Measurements from ENCODE around the gene ABCA2.

ABCA2 gene

DNA sequence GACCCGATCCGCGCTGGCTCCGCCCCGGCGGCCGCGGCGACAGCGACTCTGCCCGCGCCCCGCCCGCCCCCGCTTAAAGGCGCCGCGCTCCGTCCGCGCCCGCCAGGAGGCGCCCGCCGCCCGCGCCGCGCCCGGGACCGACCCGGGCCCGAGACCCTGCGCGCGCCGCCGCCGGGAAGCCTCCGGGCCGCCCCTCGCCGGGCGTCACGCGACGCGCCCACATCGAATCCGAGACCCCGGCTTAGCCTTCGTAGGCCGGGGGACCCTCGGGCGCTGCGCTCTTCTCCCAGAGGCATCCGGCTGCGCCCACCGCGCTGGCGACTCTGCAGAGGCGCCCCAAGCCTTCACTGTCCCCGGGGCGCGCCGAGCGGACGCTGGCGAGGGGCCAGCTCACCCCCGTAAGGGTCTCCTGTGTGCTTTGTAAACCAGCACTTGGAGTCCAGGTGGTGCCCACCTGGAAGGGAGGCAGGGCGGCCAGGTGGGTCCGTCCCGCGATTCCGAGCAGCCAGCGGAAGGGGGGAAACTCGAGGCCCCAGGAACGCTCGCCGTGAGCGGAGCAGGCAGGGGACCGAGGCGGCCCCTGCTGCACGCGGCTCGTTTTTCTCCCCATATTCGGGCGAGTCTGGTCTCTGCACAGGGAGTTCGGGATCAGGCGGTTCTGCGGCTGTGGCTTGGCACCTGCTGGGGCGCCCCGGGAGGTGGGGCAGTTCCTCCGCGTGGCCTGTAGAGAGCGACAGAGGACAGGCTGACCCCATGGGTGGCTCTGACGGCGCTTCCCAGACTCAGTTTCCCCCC lies 423 bp upstream of the ABCA2 start:
- no peak for DNase-seq

DNA sequence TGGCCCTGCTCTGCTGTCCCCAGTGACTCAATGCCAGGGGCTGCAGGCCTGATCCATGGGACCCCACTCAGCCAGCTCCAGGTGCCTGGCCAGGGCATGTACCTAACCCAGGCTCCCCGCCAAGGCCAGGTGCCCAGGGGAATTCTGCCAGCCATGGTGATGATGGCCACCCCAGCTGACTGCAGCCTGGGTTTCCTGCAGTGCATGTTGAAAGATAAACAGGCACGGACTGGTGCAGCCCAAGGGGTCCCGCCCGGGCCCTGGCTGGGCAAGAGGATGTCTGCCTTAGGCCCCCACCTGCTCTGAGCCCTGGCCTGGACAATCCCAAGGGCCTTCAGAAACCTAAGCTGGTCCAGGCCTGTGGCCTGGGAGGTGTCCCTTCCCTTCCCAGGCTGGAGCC lies 1.2 kb downstream of the ABCA2 start:
- DNase-seq, result no peak

DNA sequence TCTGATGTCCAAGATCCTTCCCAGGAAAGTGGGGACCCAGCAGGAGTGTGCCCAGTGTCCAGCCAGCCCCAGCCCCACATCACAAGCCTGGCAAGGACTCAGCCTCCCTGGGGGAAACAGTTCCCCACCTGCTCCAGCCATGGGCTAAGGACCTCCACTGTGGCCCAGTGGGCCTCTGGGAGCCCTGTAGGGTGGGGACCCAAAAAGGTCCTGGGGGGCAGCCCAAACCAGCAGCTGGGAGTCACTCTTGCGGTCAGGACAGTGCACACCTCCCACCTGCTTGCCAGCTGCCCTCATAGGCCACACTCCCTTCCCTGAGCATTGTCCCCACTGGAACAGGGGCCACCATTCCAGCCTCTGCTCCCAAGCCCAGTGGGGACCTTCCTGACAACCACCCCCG lies 1.7 kb downstream of the ABCA2 start:
- DNase-seq, result no peak

DNA sequence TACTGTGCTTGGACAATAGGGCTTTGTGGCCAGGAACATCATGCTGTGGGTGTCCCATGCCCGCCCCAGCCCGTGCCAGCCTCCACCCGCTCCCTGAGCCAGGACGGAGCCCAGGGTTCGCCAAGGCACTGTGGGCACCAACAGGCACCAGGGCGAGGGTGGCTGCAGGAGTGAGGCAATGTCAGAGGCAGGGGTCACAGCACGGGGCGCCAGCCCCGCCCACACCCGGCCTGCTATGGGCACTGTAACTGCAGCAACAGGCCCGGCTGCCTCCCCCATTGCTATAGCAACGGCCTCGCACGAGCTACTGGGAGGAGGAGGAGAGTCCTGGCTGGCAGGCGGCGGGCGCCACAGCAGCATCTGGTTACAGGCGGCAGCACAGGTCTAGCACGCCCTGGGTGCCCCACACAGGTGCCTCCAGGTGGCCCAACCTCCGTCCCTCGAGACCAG lies 2.5 kb downstream of the ABCA2 start:
- DNase-seq, result no peak

DNA sequence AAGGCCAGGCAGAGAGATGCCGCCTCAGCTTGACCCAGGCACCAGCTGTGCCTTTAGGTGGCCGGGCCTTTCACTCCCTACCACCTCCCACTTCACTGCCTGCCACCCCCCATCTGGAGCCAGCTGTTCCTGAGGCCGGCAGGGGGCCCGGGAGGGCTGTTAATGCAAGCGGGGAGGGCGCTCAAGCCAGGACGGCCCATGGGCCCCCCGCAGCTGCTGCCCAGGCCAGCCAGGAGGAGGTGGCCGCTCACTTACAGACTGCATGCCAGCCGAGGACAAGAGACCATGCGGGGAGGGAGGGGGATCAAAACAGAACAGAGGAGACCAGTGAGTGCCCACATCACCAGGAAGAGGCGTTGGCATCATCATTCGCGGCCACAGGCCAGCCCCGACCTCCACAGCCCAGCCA lies 4.5 kb downstream of the ABCA2 start:
- DNase-seq, result no peak

DNA sequence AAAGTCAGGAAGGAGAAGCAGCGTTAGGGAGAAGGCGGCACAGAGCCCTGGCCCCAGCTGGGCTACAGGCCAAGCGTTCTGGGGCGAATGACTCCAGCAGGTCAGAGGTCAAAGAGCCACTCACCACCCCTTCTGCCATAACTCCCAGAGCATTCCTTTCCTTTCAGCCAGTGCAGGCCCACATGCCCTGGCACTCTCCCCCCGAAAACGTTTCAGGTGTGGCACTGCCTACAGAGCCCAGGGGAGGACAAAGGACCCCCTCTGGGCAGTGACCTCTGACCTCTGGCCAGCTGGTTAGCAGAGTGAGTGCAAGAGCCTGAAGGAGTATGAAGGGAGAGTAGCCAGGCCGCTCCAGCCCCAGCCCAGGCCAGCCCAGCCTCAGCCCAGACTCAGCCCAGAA lies 4.9 kb downstream of the ABCA2 start:
- DNase-seq, result no peak

DNA sequence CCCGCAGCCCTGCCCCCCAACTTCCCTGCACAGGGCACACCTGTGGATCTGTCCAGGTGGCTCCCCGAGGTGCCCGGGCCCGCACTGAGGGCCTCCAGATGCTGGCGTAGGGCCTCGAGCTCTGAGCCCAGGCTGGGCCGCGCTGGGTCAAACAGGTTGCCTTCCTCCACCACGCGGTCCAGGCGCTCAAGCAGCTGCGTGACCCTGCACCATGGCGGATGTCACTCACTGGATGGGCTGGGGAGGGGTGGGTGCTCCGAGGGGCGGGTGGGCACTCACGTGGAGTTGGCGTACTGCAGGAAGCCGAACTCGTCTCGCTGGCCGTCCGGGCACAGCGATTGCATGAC lies 5.4 kb downstream of the ABCA2 start:
- no peak for DNase-seq

DNA sequence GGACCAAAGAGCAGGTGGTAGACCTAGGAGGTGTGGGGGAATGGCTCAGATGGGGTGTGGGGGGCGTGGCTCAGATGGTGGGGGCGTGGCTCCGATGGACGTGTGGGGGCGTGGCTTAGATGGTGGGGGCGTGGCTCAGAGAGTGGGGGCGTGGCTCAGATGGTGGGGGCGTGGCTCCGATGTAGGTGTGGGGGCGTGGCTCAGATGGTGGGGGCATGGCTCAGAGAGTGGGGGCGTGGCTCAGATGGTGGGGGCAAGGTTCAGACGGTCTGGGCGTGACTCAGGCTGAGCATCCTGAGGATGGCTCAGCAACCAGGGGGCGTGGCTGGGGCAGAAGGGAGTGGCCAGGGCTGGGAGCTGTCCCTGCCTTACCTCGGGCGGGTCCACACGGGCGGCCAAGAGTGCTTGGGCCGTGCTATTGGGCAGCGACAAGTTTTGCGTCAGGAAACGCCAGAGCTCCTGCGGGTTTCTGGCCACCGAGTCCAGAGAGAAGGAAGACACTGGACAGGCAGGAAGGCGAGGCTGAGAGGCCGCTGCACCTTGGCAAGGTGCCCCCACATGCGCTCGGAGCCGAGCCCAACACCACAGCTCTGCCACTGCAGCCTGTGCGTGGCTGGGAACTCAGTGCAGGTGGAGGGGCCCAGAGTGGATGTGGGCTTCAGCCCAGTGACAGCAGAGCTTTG lies 5.9 kb downstream of the ABCA2 start:
- DNase-seq, result no peak

DNA sequence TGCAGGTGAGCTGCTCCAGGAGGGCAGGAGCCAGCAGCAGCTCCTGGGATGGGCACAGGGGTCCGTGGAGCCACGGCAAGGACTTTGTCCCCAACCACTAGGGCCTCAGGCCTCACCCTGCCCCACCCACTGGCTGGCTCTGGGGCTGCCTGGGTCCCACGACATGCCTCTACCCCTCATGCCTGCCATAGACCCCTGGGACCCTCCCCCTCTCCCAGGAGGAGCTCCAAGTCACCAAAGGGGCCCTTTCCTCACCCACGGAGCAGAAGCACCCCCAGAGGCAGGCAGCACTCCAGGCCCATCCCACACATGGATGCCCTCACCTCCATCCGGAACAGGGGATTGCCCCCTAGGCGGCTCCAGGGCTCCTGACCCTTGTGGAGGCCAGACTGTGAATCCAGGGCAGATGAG lies 6.5 kb downstream of the ABCA2 start:
- DNase-seq, result no peak

DNA sequence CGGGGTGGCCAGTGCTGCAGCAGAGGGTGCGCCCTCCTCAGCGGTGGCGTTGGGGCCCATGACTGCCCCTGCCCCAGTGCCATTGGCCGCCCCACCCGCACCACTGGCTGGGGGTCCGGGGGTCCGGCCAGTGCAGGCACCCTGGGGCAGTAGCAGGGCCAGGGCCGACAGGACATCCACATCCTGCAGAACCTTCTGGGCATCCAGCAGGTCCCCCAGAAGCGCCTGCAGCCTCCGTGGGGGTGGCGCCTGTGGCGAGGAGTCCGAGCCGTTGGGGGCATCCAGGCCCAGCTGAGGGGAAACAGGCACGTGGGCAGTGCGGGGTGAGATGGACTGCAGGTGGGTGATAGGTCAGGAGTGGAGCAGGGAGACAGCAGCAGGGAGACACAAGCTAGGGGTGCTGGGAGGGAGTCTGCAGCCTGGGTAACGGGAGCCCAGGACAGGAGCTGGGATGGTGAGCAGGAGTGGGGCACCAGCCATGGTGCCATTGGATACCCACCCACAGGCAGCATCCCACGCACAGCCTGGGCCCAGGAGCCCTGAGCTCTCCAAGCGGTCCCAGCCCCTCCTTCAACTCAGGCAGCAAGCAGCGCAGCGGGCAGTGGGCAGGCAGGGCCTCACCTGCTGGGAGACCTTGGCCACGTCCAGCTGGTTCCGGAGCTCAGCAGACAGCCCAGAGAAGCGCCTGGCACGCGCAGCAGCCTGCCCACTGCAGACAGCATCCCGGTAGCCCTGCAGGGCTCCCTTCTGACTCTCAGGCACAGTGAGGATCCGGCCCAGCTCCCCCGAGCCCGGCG lies 7.1 kb downstream of the ABCA2 start:
- DNase-seq, result no peak

DNA sequence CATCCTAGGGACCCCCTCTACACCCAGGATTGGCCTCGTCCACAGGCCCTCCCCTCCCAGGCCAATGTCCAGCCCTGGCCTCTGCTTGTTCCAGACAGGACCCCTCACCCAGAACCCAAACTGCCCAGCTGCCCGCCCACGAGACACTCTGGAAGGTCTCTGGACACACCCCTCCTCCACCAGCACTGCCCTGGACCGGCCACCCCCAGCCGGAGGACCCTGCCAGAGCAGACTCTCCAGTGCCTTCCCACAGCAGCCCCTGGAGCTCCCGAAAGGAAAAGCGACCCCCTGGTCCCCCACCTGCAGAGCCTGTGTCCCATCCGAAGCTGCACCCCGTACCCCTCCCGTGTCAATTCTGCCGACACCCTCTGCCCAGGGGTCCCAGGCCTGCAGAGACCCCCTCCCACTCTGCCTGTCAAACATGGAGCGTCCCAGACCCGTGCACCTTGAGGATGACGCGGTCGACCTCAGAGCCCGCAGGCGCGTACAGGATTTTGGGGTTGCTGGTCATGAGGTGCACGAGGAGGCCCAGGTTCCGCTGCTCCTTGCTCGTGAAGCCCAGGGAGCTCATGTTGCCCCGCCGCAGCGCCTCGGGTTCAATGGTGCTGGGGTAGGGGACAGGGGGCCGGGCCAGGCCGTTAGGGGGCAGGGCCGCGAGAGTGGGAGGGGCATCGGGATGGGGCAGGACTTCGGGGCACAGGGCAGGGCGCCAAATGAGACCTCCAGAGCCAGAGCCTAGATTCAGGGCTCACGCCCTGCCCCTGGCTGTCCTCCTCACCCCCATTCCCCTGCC lies 8.0 kb downstream of the ABCA2 start:
- no peak for DNase-seq

DNA sequence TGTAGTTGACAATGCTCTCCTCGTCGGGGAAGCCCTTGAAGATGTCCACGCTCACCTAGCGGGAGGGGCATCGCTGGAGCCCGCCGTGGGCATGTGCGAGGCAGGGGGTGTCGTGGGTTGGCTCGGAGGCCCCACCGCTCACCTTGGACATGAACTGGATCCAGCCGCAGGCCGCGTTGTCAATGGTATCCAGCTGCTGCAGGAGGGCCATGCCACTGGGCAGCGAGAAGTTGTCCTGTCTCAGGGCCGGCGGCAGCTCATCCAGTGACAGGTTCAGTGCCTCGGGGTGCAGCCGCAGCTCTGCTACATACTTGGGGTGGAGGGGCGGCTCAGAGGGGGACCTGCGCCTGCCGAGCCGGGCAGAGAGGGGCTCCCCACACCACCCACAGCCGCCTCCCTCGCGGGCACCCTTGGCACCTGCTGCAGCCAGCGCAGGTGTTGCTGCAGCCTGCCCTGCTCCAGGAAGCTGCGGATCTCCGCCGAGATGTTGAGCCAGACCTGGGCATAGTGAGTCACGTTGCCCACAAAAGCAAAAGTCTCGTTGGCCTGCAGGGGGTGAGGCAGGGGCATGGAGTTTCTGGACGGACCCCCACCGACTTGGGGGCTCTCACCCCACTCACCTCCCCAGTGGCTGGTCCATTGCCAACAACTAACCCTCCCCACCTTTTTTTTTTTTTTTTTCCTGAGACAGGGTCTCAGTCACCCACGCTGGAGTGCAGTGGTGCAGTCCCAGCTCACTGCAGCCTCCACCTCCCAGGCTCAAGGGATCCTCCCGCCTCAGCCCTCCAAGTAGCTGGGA lies 9.1 kb downstream of the ABCA2 start:
- DNase-seq, result no peak

DNA sequence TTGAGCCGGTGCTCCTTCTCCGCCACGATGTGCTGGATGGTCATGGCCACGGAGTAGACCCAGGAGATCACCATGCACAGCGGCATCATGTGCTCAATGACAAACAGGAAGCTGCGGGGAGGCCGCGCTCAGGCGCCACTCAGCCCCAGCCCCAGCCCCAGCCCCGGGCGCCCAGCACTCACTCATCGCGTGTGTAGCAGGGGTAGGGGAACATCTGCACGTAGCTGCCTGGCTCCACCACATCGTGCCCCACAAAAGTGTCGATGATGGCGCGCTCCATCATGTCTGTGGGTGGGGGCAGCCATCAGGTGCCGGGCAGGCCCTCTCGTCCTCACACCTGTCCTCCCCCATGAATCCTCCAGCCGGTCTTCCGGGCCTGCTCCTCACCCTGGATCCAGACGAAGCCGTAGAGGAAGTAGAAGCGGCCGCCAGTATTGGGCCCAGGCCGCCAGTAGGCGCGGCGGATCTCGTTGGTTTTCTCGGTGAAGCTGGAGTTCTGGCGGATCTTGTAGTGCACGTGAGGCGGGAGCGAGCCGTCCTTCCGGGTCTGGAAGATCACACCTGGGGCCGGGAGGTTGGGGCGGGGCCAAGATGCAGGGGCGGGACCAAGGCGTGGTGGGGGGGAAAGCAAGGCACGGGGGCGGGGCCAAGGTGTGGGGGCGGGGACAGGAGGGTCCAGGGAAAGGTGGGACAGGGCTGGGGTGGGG lies 10.1 kb downstream of the ABCA2 start:
- DNase-seq, result no peak

DNA sequence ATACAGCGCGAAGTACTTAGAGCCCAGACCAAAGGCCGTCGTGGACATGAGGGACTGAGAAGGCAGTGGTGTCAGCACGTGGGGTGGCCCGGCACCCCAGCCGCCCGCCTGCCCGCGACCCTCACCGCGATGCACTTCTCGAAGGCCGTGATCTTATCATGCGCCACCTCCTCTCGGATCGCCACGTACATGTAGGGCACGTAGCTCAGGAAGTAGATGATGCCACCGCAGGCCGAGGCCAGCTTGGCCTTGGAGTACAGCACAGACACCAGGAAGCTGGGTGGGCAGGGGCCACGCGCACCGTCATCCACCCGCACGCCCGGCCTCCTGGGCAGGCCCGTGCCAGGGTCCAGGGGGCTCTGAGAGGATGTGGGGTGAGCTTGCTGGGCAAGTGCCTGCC lies 11.0 kb downstream of the ABCA2 start:
- no peak for DNase-seq

DNA sequence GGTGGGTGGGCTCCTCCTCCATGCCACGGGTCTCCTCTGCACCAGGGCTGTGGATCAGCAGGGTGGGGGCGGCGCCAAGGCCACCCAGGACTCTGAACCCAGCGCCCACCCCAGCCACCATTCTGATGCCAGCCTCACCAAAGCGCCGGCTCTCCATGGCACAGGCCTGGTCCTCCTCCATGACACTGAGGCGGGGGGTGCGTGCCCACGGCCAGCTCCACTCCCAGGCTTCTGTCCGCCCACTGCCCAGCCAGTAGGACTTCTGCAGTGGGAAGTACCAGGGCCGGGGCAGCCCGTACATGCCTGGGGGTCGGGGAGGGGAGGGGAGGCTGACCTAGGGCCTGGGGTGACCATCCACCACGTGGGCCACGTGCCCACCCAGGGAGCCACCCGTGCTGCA lies 11.6 kb downstream of the ABCA2 start:
- DNase-seq, result no peak

DNA sequence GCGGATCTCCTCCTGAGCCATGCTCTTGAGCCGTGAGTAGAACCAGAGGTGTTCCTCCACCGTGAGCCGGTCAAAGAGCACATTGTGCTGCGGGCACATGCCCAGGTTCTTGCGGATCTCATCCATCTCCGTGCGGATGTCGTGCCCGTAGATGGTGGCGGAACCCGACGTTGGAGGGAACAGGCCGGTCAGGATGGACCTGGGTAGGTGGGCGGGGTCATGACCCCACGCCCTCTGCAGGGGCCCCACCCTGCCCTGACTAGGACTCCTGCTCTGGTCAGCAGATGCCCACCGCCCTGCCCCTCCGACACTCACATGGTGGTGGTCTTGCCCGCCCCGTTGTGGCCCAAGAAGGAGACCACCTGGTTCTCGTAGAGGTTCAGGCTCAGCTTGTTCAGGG lies 12.1 kb downstream of the ABCA2 start:
- no peak for DNase-seq

DNA sequence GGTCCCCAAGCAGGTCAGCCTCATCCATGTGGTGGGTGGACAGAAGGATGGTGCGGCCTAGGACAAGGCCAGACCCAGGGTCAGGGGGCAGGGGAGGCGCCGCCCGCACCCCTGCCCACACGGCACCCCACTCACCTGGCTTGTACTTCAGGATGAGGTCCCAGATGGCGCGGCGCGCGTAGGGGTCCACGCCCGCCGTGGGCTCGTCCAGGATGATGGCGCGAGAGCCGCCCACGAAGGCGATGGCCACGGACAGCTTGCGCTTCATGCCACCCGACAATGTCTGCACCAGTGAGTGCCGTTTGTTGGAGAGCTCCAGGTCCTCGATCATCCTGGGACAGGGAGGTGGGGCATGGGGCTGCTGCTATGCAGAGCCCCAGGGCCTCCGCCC lies 12.5 kb downstream of the ABCA2 start:
- DNase-seq, result no peak

DNA sequence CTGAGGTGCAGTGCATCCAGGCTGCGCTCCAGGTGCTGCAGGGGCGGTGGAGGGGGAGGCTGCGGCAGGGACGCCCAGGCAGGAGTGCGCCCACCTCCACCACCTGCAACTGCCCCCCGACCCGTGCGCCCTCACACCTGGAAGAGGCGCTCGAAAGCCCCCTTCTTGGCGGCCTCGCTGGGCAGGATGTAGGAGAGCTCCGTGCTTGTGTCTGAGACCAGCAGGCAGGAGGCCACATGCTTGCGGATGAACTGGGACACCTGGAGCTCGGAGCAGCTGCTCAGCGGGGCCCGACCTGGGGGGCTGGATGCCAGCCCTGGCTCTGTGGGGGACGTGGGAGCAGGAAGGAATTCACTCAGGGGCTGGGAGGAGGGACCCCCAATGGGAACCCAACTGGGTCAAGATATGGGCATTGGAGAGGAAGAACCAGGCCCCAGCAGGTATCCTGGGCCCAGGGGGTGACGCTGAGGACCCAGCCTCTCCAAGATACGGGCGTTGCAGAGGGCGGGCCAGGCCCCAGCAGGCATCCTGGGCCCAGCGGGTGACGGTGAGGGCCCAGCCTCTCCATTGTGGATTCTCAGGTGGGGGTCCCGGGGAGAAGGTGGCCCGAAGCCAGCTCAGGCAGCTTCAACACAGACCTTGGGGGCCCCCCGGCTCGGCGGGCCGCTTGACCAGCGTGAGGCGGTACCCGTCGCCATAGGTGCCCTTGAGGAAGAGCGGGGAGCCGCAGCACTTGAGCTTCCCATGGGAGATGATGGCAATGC lies 13.1 kb downstream of the ABCA2 start:
- no peak for DNase-seq

DNA sequence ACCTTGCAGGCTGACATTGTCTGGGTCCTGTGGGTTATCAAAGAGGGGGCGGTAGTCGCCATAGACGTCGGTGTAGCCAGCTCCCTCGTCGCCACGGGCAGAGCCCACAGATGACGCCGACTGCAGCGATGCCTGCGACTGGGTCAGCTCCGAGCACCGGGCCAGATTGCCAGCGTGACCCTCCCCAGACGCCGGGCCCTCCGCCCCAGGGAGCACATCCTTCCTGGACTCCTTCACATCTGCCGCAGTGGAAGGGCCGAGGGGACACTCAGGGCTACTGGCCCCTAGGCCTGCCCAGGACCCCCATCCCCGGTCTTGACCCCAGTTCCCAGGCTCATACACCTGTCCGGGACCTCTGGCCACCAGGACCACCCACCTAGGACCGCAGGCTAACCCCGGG lies 13.9 kb downstream of the ABCA2 start:
- no peak for DNase-seq

DNA sequence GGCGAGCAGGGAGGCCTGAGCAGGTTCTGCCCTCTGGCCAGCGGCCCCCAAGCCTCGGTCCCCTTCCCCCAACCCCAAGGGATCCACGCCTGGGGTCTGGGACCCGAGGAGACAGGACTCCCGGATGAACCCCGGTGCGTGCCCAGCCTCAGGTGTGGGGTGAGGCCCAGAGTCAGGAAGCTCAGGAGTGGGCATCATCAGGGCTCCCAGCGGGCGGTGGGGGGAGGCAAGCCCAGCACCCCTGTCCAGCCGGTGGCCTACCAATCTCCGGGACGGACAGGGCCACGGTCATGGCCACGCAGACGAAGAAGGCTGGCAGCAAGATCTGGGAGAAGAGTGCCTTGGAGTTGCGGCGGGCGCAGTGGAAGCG lies 14.5 kb downstream of the ABCA2 start:
- DNase-seq, result no peak
